ENCODE results near the gene BAD.

DNA sequence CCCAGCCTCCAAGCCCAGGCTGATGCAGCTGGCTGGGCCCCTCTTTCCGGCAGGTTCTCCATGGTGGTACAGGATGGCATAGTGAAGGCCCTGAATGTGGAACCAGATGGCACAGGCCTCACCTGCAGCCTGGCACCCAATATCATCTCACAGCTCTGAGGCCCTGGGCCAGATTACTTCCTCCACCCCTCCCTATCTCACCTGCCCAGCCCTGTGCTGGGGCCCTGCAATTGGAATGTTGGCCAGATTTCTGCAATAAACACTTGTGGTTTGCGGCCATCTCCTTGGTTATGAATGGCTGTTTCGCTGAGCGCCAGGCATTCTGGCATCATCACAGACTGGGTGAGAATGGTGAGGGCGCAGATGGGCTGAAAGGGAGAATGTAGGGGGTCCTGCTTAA is 37.1 kb upstream of the BAD start:
- TF ChIP-seq, protein P1, sequence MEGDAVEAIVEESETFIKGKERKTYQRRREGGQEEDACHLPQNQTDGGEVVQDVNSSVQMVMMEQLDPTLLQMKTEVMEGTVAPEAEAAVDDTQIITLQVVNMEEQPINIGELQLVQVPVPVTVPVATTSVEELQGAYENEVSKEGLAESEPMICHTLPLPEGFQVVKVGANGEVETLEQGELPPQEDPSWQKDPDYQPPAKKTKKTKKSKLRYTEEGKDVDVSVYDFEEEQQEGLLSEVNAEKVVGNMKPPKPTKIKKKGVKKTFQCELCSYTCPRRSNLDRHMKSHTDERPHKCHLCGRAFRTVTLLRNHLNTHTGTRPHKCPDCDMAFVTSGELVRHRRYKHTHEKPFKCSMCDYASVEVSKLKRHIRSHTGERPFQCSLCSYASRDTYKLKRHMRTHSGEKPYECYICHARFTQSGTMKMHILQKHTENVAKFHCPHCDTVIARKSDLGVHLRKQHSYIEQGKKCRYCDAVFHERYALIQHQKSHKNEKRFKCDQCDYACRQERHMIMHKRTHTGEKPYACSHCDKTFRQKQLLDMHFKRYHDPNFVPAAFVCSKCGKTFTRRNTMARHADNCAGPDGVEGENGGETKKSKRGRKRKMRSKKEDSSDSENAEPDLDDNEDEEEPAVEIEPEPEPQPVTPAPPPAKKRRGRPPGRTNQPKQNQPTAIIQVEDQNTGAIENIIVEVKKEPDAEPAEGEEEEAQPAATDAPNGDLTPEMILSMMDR (IDR thresholded peaks at IDR 0.05; ENCODE audit: low read length): no peak
- TF ChIP-seq EZH2 (optimal IDR thresholded peaks at IDR 0.05; ENCODE audit: low read depth, low read length) (no peak), EZH2phosphoT487 (IDR thresholded peaks at IDR 0.05; ENCODE audit: low read length) (no peak)

All from MM.1S (cell line).